NCI-H2107 (cell line): ENCODE data around the gene PRMT6.
"Not testable (repeated sequence)": the region's sequence is repeated elsewhere in the genome, so short reads cannot be mapped to it uniquely, and the experiment has no call there.

Experiments
- DNase-seq: peaks from one replicate; lab custom pipeline; 2025; lab: John Stamatoyannopoulos, UW

PRMT6 gene

GRCh38 chr1:107056426-107057196 lies at the start of gene PRMT6:
Gene PRMT6 (plus strand): TSS chr1:107056674. CDS start chr1:107056716, 42 bp downstream.
- peak; percentile 44 for DNase-seq

- no peak for DNase-seq
Observed at GRCh38 chr1:107009281-107009680, 47.2 kb upstream of the PRMT6 start.

GRCh38 chr1:107010582-107010981 lies 45.9 kb upstream of the PRMT6 start:
- DNase-seq, result no peak

GRCh38 chr1:107016376-107016978 lies 40.0 kb upstream of the PRMT6 start:
- DNase-seq, result no peak

- DNase-seq, result no peak
Observed at GRCh38 chr1:107018445-107018844, 38.0 kb upstream of the PRMT6 start.

GRCh38 chr1:107019166-107019565 lies 37.3 kb upstream of the PRMT6 start:
- no peak for DNase-seq

- not testable (repeated sequence) for DNase-seq
Observed at GRCh38 chr1:107038874-107039273, 17.6 kb upstream of the PRMT6 start.

- DNase-seq, result not testable (repeated sequence)
Observed at GRCh38 chr1:107044310-107045220, 11.9 kb upstream of the PRMT6 start.

- DNase-seq, result no peak
Observed at GRCh38 chr1:107047602-107048001, 8.9 kb upstream of the PRMT6 start.

GRCh38 chr1:107048241-107048640 lies 8.2 kb upstream of the PRMT6 start:
- no peak for DNase-seq

GRCh38 chr1:107051266-107051665 lies 5.2 kb upstream of the PRMT6 start:
- DNase-seq, result no peak

- DNase-seq, result not testable (repeated sequence)
Observed at GRCh38 chr1:107055919-107056425, 502 bp upstream of the PRMT6 start.

- DNase-seq, result peak; percentile 34
Observed at GRCh38 chr1:107057197-107058133, 991 bp downstream of the PRMT6 start.

GRCh38 chr1:107058245-107059032 lies 2.0 kb downstream of the PRMT6 start:
- no peak for DNase-seq

- no peak for DNase-seq
Observed at GRCh38 chr1:107061886-107062285, 5.4 kb downstream of the PRMT6 start.

GRCh38 chr1:107073493-107073892 lies 17.0 kb downstream of the PRMT6 start:
- DNase-seq, result no peak

GRCh38 chr1:107076841-107077240 lies 20.4 kb downstream of the PRMT6 start:
- no peak for DNase-seq

GRCh38 chr1:107079249-107079648 lies 22.8 kb downstream of the PRMT6 start:
- DNase-seq, result no peak

GRCh38 chr1:107081102-107081501 lies 24.6 kb downstream of the PRMT6 start:
- no peak for DNase-seq

GRCh38 chr1:107091418-107091817 lies 34.9 kb downstream of the PRMT6 start:
- no peak for DNase-seq
